ENCODE measurements around the gene IL25.

The IL25 gene

DNA sequence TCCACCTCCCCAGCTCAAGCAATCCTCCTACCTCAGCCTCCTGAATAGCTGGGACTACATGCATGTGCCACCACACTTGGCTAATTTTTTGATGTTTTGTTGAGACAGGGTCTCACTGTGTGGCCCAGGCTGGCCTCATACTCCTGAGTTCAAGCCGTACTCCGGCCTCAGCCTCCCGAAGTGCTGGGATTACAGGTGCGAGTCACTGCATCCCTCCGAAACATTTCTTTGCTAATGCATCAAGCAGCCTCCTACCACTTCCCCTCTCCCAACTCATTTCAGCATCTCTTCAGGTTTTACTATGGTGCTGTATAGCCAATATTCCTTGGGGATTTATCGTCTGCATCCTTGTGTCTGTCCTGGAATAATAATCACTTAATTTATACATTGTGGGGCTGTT is 17.6 kb upstream of the IL25 start:
- DNase-seq = no peak

DNA sequence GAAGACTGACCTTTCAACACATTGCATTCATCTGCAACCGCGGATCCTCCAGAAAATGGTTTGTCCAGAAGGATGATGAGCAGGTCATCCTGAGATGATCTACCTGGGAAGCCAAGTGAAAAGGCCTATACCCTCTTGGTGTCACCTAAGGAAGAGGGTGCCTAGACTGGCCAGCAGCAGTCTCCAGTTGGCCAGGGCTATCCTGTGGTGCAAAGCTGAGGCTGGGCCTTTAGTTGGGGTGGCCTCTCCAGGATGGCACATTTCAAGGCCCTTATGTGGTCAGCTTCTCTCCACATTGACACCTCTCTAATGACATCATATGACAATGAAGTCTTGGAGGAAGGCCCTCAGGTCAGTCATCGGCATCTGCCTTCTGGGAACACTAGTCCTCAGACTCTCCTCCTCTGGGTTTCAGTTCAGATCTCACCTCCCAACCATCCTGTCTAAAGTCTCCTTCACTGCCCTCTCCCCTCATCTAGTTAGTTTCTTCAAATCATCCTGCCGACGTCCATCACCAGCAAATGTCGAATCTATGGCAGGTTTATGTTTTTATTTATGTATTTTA is 16.7 kb upstream of the IL25 start:
- no peak for DNase-seq

DNA sequence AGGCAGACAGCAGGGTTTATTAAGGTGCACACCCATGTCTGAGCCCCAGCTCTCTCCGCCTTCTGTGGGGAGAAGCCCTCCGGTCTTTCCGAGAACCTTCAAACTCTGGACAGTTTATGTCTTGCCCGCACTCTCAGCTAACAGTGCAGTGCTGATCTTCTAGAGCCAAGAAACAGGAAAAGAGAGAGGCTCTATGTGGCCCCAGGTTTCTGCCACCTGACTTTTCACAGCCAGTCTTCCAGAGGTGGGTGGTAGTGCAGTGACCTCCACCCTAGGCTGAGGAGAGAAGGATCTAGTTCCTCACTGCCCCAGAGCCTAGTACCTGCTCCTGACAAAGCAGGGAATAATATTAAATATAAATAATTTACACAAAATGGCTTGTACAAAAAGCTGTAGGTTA is 15.9 kb upstream of the IL25 start:
- no peak for DNase-seq

DNA sequence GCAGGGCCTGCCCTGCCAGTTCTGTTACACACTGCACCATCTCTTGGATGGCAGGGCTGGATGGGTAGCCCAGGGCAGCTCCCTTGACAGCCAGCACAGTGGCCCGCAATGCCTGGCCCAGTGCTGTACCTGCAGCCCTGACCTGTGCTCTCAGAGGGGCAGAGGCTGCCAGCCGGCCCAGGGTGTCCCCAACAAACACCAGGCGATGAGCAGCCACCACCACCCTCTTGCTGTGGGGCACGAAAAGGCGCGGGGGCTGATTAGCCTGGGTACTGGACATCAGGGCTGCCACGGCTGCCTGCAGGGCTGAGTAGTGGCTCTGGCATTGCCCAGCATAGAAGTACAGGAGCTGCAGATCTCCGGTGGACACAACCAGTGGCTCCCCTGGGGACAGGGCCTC is 15.3 kb upstream of the IL25 start:
- no peak for DNase-seq

DNA sequence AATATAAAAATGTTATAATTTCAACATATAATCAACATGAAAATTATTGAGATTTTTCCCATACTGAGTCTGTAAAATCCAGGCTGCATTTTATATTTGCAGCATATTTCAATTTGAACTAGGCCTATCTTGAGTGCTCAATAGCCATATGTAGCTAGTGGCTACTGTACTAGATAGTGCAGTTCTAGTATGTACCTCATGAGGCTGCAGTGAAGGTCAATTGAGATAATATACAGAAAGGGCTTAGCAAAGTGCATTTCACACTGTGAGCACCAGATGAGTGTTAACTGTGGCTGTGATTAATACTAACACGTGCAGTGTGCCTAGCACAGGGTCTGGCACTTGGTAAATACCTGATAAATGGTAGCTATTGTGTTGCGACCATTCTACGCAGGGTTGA is 14.6 kb upstream of the IL25 start:
- DNase-seq = no peak

DNA sequence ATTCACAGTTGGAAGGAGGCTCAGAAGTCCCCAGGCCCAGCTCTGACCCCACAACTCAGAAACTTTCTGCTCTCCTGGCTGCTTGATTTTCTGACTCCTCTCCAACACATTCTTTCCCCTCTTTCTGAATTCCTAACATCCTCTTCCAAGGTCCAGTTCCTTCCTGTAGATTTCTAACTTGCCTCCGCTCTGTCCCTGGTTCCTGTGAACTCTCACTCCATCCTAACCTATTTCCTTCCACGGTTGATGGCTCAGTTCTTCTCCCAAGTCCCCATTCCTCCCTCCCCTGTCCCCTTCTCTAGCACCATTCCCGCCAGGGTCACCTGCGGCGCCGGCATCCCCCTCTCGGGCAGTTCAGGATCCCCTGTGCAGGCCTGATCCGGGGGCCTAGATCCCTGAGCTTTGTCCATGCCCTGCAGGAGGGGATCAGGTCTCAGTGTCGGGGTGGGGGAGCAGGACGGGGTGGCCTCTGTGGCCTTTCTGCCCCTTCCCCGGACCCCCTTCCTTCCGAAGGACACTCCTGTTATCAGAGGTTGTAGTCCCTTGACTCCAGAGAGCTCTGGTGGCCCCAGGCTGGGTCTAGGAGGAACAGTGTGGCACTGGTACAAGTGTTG is 13.9 kb upstream of the IL25 start:
- DNase-seq = no peak

DNA sequence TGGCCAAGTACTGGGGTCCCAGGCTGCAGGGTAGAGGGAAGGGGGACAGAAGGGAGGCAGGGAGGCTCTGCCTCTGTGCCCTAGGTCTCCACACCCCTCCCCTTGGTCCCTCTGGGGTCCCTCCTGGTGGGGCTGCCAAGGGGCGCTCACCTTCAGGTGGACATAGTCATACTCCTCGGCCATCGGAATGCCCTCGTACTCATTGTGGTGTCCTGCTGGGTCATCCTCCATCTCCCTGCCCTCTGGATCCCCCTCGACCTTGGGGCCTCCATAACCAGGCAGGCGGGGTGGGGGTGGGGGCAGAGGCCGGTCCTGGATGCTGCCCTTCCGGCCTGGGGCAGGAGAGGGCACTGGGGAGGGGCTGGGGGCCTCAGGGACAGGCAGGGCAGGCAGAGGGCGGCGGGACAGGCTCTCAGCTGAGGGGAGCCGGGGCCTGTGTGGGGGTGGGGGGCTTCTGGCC is 13.4 kb upstream of the IL25 start:
- no peak for DNase-seq

DNA sequence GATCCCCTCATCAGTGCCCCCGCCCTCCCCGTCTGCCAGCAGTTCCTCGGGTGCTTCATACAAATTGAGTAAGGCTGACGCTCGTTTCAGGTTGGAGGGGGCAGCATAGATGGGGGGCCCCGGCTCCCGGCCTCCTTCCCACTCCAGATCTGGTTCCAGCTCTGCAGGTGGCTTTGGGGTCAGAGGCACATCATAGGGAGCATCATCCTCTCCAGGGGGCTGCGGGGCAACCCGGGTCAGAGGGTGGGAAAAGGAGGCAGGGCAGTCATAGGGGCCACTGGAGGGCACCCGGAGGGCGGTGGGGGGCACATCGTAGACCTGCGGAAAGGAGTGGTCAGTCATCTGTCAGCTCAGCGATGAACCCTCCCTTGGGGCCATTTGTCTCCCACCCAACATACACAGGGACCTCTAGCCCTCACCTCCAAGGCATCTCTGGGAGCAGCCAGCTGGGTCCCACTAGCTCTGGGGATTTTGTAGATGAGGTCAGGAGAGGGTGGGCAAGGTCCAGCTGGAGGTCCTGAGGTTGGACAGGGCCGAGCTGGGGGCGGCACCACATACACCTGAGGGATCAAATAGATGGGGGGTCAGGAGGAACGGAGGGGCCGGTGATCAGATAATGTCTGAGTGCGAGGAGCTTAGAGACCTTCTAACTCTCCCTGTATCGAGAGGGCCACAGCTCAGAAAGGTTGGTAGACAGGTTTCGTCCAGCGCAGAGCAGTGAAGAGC is 12.7 kb upstream of the IL25 start:
- DNase-seq = no peak

DNA sequence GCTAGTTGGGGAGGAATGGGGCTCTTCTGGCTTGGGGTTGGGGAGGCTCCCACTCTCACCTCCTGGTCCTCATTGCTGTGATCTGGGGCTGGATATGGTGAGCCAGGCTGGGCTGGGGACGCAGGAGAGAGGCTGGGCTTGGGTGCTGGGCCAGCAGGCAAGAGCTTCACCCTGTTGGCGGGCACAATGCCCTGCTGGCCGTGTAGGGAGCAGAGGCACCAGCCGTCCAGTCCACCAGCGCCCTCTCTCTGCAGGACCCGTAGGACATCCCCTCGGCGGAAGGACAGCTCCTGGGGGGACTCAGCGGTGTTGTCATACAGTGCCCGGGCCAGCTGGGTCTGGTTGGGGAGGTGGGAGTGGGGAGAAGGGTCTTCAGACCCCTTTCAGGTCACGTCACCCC is 12.1 kb upstream of the IL25 start:
- no peak for DNase-seq

DNA sequence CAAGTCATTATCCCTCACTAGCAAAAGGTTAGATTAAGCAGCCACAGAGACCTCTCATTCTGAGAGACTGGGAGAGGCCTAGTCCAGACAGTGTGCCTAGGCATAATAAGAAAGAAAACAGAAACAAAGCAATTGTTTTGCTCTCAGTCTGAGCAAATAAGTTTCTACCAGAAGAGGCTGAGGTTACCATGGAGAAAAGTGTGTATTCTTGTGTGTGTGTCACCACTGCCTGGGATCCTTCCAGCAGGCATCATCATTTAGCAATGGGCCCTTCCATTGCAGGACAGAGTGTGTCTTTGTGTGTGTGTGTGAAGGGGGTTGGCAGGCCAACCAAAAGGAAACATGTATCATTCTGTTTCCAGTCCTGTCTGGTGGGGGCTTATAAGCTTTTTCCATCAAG is 11.3 kb upstream of the IL25 start:
- DNase-seq = no peak

DNA sequence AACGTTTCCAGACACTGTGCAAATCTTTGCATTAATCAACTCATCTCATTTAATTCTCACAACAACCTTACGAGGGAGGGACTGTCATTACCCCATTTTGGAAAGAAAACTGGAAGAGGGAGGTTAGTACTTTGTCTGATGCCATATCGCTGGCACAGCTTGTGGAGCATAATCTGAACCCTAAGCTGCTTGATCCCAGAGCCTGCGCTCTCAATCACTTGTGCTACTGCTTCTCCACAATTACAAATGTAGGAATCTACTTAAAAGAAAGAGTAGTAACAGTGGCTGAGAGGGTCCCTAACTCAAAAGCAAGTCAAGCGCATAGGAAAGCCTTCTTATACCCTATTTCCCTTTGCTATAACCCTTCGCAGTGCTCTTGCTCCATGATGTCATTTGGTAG is 10.8 kb upstream of the IL25 start:
- DNase-seq = no peak

DNA sequence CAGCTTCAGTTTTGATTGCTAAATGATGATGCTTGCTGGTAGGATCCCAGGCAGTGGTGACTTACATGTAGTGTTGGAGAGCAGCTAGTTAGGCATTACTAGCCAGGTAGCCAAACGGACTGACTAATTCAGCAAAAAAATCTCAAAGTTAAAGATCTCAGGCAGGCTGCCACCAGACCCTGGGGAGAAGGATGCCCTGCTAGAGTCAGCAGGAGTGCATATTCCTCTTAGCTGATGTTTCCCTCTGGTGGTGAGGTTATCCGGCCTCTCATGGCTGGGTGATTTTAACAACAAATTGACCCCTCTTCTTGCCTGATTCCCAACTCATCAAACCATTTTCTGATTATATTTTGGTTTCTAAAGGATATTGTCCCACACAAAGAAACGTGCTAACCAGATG is 10.4 kb upstream of the IL25 start:
- no peak for DNase-seq

DNA sequence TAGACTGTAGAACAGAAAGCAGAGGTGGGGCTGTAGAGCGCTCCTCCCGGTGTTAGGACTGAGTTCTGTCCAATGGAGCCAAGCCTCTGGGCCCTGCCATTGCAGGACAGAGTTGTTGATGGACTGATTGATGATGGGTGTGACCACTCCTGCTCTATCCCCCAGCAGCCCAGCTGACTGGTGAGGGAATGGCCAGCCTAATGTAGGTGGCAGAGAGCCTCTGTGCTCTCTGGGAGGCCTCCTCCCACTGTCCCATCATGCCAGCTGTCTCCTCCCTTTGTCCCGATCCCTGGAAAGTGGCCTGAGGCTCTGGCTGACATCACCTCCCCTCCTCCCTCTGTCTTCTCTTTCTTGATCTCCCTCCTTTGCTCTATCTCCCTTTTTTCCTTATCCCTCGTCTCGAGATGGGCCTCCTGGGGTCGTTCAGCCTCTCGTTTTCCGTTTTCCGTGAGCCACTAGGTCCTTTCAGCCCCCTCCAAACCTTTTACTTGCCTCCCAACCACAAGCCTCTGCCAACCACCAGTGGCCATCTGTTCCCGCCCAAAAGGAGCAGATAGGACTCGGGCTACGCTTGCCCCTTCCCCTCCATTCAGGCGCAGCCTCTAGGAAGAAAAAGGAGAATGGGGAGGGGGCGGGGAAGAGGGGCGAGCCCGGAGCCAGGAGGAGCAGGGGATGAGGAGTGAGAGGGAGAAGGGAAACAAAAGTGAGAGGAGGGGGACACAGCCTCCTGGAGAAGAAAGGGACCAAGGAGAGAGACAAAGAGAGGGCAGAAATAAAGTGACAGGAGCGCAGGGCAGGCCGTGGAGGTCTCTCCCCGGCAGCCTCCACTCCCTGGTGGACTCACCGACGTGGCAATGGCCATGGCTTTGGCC is 8.2 kb upstream of the IL25 start:
- no peak for DNase-seq

DNA sequence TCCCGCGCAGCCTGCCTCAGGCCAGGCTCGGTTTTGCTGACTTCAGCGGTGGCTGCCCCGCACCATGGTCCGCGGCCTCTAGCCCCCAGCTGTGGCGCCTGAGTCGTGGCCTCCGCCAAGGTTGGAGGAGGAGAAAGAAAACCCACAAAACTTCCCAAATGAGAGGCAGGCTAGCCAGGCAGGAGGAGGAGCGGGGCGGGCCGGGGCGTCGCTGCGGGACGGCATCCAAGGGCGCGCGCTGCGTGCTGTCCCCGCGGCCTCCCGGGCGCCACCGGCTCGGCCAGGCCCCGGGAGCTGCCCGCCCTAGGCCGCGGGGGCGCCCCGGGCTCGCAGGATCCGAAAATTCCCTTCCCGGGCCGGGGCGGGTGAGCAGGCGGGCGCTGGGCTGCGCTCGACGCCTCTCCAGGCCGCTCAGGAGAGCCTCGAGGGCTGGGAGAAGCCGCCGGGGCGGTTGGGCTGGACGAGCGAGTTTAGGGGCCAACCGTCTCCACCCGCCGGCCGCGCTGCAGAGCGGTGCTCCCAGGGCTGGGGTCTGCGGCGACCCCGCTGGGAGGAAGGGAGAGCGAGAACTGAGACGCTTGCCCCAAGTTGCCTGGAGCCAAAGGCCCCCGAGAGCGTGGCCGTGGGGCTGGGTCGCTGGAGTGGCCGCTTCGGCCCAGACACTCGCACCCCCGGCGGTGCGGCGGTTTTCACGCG is 7.4 kb upstream of the IL25 start, which contains the start of gene EFS:
EFS (minus strand) TSS at position 137 of the 696 bp plus-strand sequence. CDS start 147 bp downstream, outside the sequence.
- DNase-seq = no peak

DNA sequence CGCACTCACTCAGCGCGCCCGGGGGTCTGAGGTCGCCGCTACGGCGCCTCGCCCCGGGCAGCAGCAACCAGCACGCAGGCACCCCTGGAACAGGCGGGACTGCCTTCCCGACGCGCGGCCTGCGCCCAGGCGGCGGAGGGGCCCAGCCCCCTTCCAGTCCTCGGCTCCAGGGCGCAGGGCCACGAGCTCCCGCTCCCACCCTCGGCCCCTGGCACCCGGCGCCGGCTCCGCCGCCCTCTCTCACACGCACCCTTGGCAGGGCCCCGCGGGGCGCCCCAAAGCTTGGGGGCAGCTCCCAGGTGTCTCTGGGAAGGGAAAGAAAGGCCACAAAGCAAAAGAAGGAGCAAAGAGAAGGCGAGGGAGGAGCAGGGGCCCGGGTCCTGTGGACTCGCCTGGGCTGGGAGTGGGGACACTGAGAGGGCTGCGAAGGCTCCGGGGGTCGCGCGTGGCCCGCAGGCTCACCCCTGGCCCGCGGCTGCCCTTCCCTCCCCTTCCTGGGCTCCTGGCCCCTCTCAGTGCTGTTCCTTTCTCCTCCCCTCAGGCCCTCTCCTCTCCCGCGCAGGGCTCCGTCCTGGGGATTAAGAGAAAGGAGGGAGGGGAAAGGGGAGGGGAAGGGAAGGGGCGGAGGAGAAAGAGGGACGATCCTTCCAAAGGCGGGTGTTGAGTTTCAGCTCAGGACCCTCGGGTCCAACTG is 6.7 kb upstream of the IL25 start:
- peak in 1 of 2 experiments; percentile 7 for DNase-seq

DNA sequence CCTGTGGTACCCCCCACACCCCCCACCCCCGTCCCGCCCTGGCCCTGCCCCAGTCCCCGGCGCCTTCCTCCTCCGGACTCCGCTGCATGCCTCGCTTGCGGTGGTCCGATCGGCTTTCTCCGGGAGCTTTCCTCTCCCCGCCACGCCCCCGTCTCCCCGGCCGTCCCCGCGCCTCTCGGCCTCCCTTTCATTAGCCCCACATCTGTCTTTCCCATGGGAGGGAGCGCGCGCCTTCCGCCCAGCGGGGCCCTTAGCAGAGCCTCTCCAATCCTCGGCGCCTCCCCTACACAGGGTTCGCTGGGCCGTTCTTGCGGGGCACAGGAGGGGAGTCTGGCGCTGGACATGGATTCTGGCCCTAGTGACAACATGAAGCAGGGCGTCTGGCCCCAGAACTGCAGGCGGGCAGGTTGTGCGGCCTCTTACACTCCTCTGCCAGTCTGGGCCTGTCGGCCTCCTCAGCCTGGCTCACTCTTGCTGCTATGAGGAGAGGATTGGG is 6.1 kb upstream of the IL25 start:
- no peak for DNase-seq

DNA sequence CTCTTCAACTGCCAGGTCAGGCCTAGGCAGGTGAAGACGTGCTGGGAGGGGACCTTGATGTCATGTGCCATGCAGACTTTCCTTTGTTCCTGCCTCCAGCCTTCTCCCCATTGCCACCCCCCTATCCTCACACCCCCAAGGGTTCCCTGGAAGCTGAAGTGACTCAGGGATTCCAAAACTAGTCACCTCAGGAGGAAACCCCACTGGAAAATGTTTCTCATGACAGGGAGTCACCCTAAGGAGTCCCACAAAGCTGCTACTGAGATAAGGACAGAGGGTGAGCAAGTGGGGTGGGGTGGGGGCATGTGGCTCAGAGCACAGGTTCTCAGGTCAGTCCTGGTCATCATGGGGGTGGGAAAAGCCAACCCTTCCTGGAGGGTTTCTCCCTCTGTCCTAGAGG is 2.4 kb upstream of the IL25 start:
- DNase-seq = no peak

DNA sequence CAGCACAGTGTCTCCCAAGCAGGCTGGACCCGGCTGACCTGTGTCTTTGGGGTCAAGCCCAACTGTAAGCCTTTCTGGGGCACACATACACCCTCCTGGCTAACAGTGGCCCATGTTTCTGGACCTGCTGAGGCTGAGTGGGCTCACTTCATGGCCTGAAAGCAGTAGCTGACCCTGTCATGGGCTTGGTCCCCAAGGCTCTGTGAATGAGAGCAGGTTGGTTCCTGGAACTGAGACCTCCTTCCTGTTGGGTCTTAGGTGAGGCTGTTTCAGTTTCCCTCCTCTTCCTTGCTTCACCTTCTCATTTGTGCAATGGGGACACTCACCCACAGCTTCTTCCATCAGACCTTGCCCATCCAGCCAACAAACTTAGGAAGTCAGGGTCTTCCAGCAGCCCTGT is 744 bp upstream of the IL25 start:
- DNase-seq = no peak

DNA sequence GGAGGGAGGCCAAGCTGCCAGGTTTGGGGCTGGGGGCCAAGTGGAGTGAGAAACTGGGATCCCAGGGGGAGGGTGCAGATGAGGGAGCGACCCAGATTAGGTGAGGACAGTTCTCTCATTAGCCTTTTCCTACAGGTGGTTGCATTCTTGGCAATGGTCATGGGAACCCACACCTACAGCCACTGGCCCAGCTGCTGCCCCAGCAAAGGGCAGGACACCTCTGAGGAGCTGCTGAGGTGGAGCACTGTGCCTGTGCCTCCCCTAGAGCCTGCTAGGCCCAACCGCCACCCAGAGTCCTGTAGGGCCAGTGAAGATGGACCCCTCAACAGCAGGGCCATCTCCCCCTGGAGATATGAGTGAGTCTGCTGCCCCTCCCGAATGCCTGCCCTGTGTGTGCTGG is 432 bp downstream of the IL25 start:
- no peak for DNase-seq

DNA sequence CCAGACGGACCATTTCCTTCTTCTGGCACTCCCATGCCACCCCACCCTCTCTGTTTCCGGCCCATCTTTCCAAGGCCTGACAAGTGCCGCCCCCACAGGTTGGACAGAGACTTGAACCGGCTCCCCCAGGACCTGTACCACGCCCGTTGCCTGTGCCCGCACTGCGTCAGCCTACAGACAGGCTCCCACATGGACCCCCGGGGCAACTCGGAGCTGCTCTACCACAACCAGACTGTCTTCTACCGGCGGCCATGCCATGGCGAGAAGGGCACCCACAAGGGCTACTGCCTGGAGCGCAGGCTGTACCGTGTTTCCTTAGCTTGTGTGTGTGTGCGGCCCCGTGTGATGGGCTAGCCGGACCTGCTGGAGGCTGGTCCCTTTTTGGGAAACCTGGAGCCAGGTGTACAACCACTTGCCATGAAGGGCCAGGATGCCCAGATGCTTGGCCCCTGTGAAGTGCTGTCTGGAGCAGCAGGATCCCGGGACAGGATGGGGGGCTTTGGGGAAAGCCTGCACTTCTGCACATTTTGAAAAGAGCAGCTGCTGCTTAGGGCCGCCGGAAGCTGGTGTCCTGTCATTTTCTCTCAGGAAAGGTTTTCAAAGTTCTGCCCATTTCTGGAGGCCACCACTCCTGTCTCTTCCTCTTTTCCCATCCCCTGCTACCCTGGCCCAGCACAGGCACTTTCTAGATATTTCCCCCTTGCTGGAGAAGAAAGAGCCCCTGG is 3.1 kb downstream of the IL25 start:
- no peak for DNase-seq

DNA sequence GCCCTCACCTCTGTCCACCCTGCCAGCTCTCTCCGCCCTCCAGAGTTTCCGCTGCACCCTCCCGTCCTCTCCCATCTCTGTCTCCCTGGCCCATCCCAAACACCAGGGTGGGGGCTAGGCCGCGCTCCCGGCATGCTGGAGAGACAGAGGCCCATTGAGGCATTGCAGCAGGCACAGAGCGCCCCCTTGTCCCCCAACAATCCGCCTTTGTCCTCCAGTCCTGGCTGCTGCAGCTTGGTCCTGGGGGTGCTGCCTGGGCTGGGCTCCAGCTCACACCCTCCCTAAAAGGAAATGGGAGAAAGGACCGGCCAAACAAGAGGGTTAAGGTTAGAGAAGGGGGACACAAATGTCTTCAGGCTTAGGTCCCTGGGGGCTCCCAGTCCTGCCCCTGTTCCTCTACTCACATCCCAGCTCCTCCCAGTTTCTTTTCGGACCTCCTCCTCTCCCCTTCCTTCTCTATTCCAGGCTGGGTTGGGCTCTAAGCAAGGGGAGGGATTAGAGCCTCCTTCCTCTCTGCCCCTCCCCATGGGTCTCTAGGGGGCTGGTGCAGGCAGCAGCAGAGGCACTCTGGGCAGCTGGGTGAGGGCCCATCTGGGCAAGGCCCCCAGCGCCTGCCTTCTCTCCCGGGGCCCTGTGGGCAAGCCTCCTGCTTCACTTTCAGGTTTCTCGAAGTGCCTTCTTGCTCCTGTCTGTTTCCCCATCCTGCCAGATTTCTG is 4.0 kb downstream of the IL25 start, which contains the start of gene CMTM5:
CMTM5 (plus strand) TSS at position 565 of the 716 bp plus-strand sequence. CDS start 206 bp downstream, outside the sequence.
- no peak for DNase-seq

All from NCI-H526 (cell line).